Right atrium auricular region (tissue), 2 donors: ENCODE results near the gene ZNF343. TPM values are rescaled to one million over a fixed set of nuclear protein-coding genes. Genes with fewer than 3 reads are reported as not detected.

Experiments used
- DNase-seq: peaks from one replicate; pipeline ENCODE4 v3.0.0-alpha.2; 2019; ENCODE audit warnings: low spot score
- H3K27ac ChIP-seq, 2 donors: fragments of 200-600 bp; sonication (generic); 1 replicate in 1 of 2; 2 replicates in 1 of 2; pipeline ENCODE4 v1.5.1; 2016 to 2019
- H3K27me3 ChIP-seq, 2 donors: fragments of 200-600 bp; sonication (generic); one replicate each; pipeline versions ENCODE4 v1.5.1 to v1.6.0; 2017 to 2019
- H3K36me3 ChIP-seq: fragments of 200-600 bp; sonication (generic); one replicate; pipeline ENCODE4 v1.5.1; 2016
- H3K4me1 ChIP-seq, 2 donors: fragments of 200-600 bp; sonication (generic); one replicate each; pipeline versions ENCODE4 v1.5.1 to v1.6.0; 2017 to 2019
- H3K4me3 ChIP-seq, 2 donors: fragments of 200-600 bp; sonication (generic); 1 replicate in 1 of 2; 2 replicates in 1 of 2; pipeline ENCODE4 v1.5.1; 2017 to 2019; ENCODE audit warnings: mild to moderate bottlenecking in 1 of 2, moderate library complexity in 1 of 2
- H3K9me3 ChIP-seq, 2 donors: fragments of 200-600 bp; sonication (generic); one replicate each; pipeline ENCODE4 v1.5.1; 2019
- CTCF ChIP-seq, 2 donors: fragments of 200-600 bp; sonication (generic); IDR thresholded peaks; one replicate each; pipeline ENCODE4 v1.5.1; 2019; ENCODE audit warnings: antibody characterized with exemption in 2 of 2
- total RNA-seq, 2 donors: library from RNA; depleted of rRNA; stranded (reverse); fragments of >200 nt; gene quantifications; one replicate each; pipeline ENCODE4 v1.1.0, GENCODE V29; 2016

ZNF343 gene
- total RNA-seq, 2 donors from 2014 or later: 5.1 TPM

GRCh38 chr20:2470423-2471193, 38.1 kb downstream of the ZNF343 start, which contains the start of gene SNRPB:
SNRPB (minus strand) TSS chr20:2470789; CDS start chr20:2470690, 99 bp downstream.
- H3K4me3 ChIP-seq: peak within 1 kb of the TSS; percentile 69 to 70
- H3K36me3 ChIP-seq: peaks cover 22% of the 10 kb centered on the region
- TF ChIP-seq CTCF (IDR thresholded peaks at IDR 0.05): no peak
- H3K4me1 ChIP-seq: peaks cover 0 to 23% of the 10 kb centered on the region in 2 donors
- H3K27ac ChIP-seq: peak within 1 kb of the TSS; percentile 91 to 94
- peak; percentile 97 for DNase-seq
- H3K9me3 ChIP-seq: no peaks in the 10 kb centered on the region
- H3K27me3 ChIP-seq: no peaks in the 10 kb centered on the region

- no peaks in the 10 kb centered on the region for H3K9me3 ChIP-seq
- H3K27ac ChIP-seq: peak overlapping the region; percentile 91 to 94
- no peak for TF ChIP-seq CTCF (IDR thresholded peaks at IDR 0.05)
- peaks cover 28% of the 10 kb centered on the region for H3K36me3 ChIP-seq
- H3K4me1 ChIP-seq: peaks cover 0 to 23% of the 10 kb centered on the region in 2 donors
- no peaks in the 10 kb centered on the region for H3K27me3 ChIP-seq
- H3K4me3 ChIP-seq: peak overlapping the region; percentile 69 to 70
- no peak for DNase-seq
Observed at GRCh38 chr20:2469991-2470422, 38.7 kb downstream of the ZNF343 start.

- Histone ChIP-seq H3K27ac (peak overlapping the region in 1 of 2 donors; percentile 94), H3K36me3 (peaks cover 40% of the 10 kb centered on the region), H3K4me3 (peak overlapping the region; percentile 69 to 70), H3K9me3 (no peaks in the 10 kb centered on the region), H3K27me3 (no peaks in the 10 kb centered on the region), H3K4me1 (peaks cover 0 to 23% of the 10 kb centered on the region in 2 donors)
- DNase-seq: no peak
- no peak for TF ChIP-seq CTCF (IDR thresholded peaks at IDR 0.05)
Observed at GRCh38 chr20:2468581-2469407, 39.9 kb downstream of the ZNF343 start.

- H3K4me1 ChIP-seq: peaks cover 0 to 23% of the 10 kb centered on the region in 2 donors
- no peaks in the 10 kb centered on the region for H3K9me3 ChIP-seq
- no peak for TF ChIP-seq CTCF (IDR thresholded peaks at IDR 0.05)
- H3K27me3 ChIP-seq: no peaks in the 10 kb centered on the region
- no peak for DNase-seq
- H3K36me3 ChIP-seq: peaks cover 54% of the 10 kb centered on the region
- no peak overlapping the region for H3K4me3 ChIP-seq
- no peak overlapping the region for H3K27ac ChIP-seq
Observed at GRCh38 chr20:2467412-2467811, 41.3 kb downstream of the ZNF343 start.

GRCh38 chr20:2465100-2465499, 43.6 kb downstream of the ZNF343 start:
- H3K27me3 ChIP-seq: no peaks in the 10 kb centered on the region
- no peak for DNase-seq

More at GRCh38 chr20:2465100-2465499, 43.6 kb downstream of the ZNF343 start:
- no peak for TF ChIP-seq CTCF (IDR thresholded peaks at IDR 0.05)
- H3K27ac ChIP-seq: no peak overlapping the region
- H3K36me3 ChIP-seq: peaks cover 77% of the 10 kb centered on the region
- H3K9me3 ChIP-seq: no peaks in the 10 kb centered on the region
- H3K4me3 ChIP-seq: no peak overlapping the region
- H3K4me1 ChIP-seq: peaks cover 0 to 23% of the 10 kb centered on the region in 2 donors
